Fibroblast of pulmonary artery (primary cell): Measurements from ENCODE around the gene ATP6V0E2.

ENCODE experiments used
- DNase-seq: peaks from one replicate; pipeline ENCODE4 v3.0.0-alpha.2; 2010; ENCODE audit warnings: low read depth
- H3K4me3 ChIP-seq: replicated peaks from 2 replicates; pipeline ENCODE4 v1.5.1; 2011; ENCODE audit warnings: low read depth, mild to moderate bottlenecking, control low read depth, low read length, moderate library complexity
- TF ChIP-seq, protein P1 (sequence below): IDR thresholded peaks from 2 replicates; pipeline ENCODE4 v1.5.1; 2011; ENCODE audit warnings: mild to moderate bottlenecking, control low read depth, low read length, inconsistent platforms; ENCODE audit errors: missing control alignments

ATP6V0E2 gene

DNA sequence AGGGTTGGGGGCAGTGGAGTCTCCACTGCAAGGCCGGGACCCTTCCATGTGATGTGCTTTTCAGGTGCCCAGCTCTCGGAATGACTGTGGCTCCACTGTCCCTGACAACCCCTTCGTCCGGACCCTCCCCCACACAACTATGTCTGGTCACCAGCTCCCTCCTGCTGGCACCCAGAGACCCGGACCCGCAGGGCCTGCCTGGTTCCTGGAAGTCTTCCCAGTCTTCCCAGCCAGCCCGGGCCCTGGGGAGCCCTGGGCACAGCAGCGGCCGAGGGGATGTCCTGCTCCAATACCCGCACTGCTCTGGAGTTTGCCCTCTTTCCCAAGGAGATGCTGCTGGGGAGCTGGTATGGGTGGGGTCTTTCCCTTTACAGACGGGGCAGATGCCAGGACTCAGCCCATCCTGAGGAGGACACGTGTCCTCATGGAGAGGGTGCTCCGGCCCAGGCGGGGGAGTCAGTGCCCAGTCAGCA, 5.5 kb downstream of the ATP6V0E2 start:
- TF ChIP-seq, protein P1, sequence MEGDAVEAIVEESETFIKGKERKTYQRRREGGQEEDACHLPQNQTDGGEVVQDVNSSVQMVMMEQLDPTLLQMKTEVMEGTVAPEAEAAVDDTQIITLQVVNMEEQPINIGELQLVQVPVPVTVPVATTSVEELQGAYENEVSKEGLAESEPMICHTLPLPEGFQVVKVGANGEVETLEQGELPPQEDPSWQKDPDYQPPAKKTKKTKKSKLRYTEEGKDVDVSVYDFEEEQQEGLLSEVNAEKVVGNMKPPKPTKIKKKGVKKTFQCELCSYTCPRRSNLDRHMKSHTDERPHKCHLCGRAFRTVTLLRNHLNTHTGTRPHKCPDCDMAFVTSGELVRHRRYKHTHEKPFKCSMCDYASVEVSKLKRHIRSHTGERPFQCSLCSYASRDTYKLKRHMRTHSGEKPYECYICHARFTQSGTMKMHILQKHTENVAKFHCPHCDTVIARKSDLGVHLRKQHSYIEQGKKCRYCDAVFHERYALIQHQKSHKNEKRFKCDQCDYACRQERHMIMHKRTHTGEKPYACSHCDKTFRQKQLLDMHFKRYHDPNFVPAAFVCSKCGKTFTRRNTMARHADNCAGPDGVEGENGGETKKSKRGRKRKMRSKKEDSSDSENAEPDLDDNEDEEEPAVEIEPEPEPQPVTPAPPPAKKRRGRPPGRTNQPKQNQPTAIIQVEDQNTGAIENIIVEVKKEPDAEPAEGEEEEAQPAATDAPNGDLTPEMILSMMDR: no peak
- no peak for DNase-seq
- H3K4me3 ChIP-seq: no peak overlapping the region

DNA sequence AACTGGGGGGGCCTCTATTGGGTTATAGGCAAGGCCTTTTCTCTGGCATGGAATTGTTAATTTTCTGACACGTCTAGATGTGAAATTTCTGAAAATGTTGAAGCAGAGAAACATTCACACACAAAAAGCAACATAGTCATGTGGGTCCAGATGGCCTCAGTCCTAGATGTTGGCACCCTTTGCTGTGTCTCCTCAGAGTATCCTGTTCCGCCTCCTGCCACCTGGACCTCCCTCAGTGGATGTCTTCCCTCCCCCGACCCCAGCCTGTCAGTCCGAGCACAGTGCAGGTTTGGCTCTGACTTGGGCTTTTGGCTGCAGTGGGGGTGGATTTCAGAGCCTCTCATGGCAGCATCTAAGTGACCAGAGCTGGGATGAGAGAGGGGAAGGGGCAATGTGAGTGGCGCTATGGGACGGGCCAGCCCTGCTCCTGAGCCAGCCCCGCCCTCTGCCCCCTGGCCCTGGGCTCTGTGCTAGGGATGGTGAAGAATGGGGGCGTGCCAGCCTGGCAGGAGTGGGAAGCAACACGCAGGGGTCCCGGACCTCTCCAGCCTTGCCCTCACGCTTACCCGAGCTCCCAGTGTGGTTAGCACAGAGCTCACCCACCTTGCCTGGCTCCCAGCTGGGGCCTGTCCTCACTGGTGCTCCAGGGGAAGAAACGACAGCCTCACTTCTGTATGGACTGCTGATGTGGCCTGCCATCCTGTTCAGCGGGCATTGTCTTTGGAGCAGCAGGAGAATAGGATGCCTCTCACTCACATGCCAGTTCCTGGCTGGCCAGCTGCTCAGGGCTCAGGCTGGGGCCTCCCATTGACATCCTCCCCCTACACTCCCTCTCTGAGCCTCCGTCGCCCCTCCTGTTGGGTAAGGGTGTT, 6.2 kb downstream of the ATP6V0E2 start:
- no peak overlapping the region for H3K4me3 ChIP-seq
- no peak for DNase-seq
- TF ChIP-seq, protein P1: no peak

DNA sequence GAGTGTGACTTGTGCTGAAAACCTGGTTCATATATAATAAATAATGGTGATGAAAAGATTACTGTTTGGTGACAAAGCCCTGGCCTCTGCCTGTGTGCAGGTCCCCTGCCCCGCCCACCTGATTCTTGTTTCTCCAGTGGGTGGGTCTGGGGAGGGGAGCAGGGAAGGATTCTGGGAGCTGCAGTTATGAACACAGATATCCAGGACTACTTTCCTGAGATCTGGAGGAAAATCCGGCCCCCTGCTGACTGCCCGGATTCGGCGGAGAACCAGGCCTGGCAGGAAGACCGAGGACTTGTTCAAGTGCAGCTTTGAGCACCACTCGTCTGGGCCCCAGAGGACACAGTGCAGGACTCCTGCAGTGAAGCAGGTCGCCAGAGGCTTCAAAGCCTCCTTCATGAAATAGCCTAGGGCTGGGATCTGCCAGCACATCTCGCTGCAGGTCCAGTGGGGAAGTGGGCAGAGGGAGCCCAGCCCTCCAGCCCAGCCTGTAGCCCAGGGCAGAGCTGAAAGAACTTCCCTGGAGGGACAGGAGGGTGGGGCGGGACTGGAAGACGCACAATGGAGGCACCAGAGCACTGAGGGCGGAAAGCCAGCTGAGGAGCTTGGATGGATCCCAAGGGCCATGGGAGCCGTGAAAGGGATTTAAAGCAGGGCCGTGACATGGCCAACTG, 7.0 kb downstream of the ATP6V0E2 start:
- no peak overlapping the region for H3K4me3 ChIP-seq
- TF ChIP-seq, protein P1: no peak
- DNase-seq: no peak

DNA sequence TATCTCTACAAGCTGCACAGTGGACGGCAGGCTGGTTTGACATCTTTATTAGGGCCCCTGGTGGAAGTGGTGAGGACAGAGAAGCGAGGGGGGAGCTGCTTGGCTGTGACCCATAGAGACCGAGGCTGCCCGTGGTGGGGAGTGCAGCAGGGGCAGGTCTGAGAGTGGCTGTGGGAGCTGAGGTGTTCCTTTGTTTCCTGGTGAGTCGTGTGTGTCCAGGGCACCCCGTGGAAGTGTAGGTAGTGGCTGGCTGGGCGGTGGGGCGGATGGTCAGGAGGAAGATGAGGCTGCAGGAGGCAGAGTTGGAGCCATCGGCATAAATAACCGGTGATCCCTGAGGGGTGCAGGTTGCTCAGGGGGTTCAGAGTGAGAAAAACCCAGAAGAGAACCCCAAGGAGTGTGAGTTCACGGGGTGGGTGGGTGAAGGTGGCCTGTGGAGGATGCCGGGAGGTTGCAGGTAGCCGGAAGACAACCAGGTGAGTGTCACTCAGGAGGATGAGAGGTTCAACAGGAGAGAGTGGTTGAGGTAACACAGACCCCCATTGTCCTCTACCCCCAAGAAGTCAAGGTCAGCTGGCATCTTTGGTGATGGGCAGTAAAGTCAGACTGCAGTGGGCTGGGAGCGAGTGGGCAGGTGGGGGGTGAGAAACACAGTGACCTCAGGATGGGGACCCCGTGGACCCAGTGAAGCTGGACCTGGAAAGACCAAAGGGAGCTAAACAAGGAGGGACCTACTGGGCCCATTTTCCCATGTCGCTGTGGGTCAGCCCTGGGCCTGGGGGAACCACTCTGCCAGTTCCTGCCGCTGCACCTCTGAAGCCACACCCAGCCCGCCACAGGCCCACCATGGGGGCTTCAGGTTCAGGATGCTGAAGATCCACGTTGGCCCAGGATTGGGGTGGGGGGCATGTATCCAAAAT, 7.8 kb downstream of the ATP6V0E2 start:
- TF ChIP-seq, protein P1: no peak
- DNase-seq: no peak

DNA sequence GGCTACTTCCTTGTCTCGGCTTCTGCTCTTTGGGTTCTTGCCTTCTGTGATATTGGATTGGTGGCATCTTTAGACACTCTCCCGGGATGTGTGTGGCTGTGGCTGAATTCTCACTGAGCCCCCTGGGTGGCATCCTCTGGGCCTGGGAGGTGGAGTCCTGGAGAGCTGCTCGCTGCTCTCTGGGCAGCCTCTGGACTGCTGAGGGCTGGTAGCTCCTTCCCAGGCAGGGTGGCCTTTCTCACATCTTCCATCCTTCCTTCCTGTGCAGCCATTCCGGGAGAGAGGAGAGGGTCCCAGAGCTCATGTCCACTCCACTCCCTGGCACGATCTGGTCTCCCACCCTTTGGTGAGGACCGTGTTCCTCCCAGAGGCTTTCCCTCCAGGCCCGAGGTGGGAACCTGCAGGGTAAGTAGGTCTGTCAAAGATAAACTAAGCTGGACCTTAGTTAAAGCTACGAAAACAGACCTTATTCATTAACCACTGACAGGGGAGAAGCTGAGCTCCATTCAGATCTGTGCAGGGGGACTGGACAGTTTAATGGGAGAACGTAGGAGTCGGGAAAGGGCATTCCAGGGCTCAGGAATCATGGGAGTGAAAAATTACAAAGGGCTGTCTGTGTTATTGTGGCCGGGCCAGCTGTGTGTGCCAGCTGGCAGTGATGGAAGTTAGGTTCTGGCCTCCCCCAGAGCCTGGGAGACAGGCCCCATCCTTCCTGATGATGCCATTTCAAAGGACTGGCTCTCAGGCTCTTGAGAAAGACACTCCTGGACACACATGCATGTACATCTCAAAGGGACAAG, 8.7 kb downstream of the ATP6V0E2 start:
- H3K4me3 ChIP-seq: no peak overlapping the region
- TF ChIP-seq, protein P1: no peak
- peak; percentile 47 for DNase-seq

More for the DNA sequence above, 7.8 kb downstream of the ATP6V0E2 start:
- H3K4me3 ChIP-seq: no peak overlapping the region

DNA sequence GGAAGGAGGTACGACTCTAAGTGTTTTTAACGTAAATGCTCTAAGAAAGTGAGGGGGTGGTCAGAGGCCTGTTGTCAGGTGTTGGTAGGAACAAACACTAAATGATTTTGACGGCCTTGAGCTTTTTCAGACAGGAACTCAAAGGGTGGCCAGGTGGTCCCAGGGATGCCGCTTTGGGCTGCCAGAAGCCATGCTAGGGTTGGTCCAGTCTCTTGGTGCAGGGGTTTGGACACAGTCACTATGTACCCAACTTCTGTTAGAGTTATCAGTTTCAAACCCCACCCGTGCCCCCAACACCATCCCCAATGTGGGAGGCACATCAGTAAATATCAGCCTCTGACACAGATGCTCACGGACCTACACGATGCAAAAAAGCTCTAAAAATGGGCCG, 9.3 kb downstream of the ATP6V0E2 start:
- TF ChIP-seq, protein P1: no peak
- no peak for DNase-seq

More for the DNA sequence above, 9.3 kb downstream of the ATP6V0E2 start:
- H3K4me3 ChIP-seq: no peak overlapping the region
